PC-3 (cell line): Measurements from ENCODE around the gene BNIP1.

ENCODE experiments used
- EZH2 ChIP-seq: fragments of 300-600 bp; sonication (generic); IDR thresholded peaks from one replicate; pipeline ENCODE4 v1.6.1; 2017; ENCODE audit warnings: antibody characterized with exemption, mild to moderate bottlenecking, low read length; ENCODE audit not compliant: unreplicated experiment
- EZH2phosphoT487 ChIP-seq: fragments of 300-600 bp; sonication (generic); IDR thresholded peaks from 2 replicates; pipeline ENCODE4 v1.6.1; 2018; ENCODE audit warnings: mild to moderate bottlenecking, antibody characterized with exemption, low read length, borderline replicate concordance
- TF ChIP-seq, protein P1 (sequence below): fragments of 300-600 bp; sonication (generic); conservative IDR thresholded peaks from 2 replicates; pipeline ENCODE4 v1.5.1; 2017; ENCODE audit warnings: antibody characterized with exemption, low read depth, mild to moderate bottlenecking, low read length

DNA sequence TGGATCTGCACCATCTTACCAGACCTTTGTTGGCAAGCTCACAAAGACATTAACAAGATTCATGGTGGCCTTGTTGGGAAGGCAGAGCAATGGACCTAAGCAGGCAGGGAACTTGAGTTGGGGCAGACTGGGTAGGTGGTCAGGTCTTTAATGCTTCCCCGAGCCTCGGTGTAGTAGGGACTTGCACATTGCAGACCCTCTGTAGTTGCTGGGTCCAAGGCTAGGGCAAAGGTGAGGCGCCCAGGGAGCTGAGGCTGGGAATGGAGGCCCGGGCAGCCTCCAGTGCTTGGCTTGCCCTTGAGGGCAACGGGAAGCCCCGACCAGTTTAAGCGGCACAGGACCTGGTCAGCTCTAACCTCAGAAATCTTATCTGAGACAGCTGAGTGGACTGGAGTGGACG is 66.5 kb downstream of the BNIP1 start:
- TF ChIP-seq, protein P1, sequence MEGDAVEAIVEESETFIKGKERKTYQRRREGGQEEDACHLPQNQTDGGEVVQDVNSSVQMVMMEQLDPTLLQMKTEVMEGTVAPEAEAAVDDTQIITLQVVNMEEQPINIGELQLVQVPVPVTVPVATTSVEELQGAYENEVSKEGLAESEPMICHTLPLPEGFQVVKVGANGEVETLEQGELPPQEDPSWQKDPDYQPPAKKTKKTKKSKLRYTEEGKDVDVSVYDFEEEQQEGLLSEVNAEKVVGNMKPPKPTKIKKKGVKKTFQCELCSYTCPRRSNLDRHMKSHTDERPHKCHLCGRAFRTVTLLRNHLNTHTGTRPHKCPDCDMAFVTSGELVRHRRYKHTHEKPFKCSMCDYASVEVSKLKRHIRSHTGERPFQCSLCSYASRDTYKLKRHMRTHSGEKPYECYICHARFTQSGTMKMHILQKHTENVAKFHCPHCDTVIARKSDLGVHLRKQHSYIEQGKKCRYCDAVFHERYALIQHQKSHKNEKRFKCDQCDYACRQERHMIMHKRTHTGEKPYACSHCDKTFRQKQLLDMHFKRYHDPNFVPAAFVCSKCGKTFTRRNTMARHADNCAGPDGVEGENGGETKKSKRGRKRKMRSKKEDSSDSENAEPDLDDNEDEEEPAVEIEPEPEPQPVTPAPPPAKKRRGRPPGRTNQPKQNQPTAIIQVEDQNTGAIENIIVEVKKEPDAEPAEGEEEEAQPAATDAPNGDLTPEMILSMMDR: no peak
- TF ChIP-seq EZH2phosphoT487 (no peak), EZH2 (no peak)
